ENCODE data around the gene KRT31.

KRT31 gene

DNA sequence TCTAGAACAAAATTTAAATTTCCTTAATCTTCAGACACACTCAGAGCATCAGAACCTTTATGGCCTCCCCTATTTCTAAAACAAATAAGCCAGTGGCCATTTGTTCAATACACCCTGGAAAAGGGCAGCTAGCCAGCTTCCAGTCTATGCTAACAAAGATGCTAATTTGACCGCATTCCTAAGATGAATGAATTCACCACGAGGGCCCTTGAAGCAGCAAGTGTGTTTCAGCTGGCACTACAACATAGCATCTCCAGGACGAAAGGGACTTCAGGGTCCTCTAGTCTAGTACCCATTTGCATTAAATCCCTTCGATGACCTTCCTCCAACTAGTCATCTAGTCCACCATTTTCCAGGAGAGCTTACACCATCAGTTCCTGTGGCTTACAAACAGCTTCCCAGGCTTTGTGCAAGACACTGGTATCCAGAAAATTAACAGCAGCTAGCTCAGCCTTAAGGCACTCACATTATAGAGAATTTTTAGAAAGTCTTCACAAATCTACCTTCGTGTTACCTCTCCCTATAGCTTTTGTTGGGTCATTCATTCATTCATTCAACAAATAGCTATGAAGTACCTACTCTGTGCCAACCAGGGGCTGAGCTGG lies 16.0 kb upstream of the KRT31 start:
- DNase-seq (ENCODE audit: insufficient read length, low spot score), result no peak
- FAIRE-seq, result no peak
- TF ChIP-seq, protein P1, sequence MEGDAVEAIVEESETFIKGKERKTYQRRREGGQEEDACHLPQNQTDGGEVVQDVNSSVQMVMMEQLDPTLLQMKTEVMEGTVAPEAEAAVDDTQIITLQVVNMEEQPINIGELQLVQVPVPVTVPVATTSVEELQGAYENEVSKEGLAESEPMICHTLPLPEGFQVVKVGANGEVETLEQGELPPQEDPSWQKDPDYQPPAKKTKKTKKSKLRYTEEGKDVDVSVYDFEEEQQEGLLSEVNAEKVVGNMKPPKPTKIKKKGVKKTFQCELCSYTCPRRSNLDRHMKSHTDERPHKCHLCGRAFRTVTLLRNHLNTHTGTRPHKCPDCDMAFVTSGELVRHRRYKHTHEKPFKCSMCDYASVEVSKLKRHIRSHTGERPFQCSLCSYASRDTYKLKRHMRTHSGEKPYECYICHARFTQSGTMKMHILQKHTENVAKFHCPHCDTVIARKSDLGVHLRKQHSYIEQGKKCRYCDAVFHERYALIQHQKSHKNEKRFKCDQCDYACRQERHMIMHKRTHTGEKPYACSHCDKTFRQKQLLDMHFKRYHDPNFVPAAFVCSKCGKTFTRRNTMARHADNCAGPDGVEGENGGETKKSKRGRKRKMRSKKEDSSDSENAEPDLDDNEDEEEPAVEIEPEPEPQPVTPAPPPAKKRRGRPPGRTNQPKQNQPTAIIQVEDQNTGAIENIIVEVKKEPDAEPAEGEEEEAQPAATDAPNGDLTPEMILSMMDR (IDR thresholded peaks at IDR 0.05; ENCODE audit: insufficient read depth, missing control alignments), result no peak

DNA sequence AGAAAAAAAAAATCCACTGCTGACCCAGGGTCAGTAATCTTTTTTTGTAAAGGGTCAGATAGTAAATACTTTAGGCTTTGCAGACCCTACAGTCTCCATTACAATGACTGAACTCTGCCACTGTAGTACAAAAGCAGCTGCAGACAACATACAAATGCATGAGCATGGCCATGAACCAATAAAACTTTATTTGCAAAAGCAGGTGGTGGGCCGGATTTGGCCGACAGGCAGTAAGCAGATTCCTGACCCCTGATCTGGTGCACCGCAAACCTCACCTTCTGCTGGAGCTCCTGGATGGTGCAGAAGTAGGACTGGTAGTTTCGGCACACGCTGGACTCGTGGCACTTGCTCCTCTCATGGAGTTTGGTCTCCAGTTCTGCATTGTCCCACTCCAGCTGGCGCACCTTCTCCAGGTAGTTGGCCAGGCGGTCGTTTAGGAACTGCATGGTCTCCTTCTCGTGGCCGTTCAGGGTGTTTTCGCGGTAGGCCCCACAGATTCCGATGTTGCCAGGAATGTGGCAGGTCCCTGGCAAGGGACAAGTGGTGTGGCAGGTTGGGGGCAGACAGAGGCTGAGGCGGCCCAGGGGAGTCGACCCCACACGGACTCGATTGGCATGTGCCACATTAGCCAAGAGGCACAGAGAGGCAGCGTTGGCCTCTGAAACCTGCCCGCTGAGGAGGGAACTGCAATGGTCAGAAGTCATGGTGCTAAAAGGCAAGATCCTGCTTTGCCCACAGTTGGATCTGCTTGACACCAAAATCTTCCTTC lies 13.8 kb upstream of the KRT31 start:
- TF ChIP-seq, protein P1 (IDR thresholded peaks at IDR 0.05; ENCODE audit: insufficient read depth, missing control alignments), result no peak
- FAIRE-seq (no peak), DNase-seq (ENCODE audit: insufficient read length, low spot score) (no peak)

DNA sequence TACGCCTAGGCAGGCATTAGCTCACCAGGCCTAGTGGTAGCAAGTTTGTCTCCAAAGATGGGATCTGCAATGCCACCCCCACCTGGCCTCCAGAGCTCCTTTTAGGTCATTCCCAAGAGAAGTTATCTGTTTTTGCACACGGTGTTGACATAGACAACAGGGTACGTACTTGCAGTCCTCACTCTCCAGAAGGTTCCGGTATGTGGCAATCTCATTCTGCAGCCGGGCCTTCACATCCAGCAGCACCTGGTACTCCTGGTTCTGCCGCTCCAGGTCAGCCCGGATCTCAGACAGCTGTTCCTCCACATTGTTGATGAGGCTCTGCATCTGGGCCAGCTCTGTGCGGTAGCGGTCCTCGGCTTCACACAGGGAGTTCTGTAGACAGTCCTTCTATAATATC lies 9.8 kb upstream of the KRT31 start:
- DNase-seq (ENCODE audit: insufficient read length, low spot score) (no peak), FAIRE-seq (no peak)
- TF ChIP-seq, protein P1 (IDR thresholded peaks at IDR 0.05; ENCODE audit: insufficient read depth, missing control alignments), result no peak

GRCh38 chr17:41406205-41406604 lies 8.8 kb upstream of the KRT31 start:
- TF ChIP-seq, protein P1 (IDR thresholded peaks at IDR 0.05; ENCODE audit: insufficient read depth, missing control alignments), result no peak
- FAIRE-seq (no peak), DNase-seq (ENCODE audit: insufficient read length, low spot score) (no peak)

GRCh38 chr17:41404024-41404671 lies 6.7 kb upstream of the KRT31 start:
- TF ChIP-seq, protein P1 (IDR thresholded peaks at IDR 0.05; ENCODE audit: insufficient read depth, missing control alignments), result no peak
- DNase-seq (ENCODE audit: insufficient read length, low spot score) (no peak), FAIRE-seq (no peak)

DNA sequence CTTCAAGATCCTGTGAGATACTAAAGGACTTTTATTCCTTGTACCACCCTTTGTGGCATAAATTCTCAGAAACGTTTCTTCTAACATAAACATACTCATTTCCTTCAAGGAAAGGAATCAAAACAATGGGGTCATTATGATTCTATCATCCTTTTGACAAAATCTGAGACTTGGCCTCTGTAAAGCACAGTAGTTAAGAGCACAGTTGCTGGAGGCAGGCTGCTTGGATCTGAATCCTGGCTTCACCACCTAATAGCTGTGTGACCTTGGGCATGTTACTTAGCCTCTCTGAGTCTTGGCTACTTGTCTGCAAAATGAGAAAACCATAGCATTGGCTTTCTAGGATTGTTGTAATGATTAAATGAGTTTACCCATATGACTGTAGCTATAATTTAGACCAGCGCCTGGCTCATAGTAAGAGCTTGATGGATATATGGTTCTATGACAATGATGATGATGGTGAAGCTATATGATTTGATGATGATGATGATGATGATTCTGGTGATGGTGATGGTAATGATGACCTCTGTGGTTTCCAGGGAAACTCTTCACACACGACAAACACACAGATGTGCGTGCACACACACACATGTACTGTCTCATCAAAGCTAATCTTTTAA lies 6.1 kb upstream of the KRT31 start:
- TF ChIP-seq, protein P1 (IDR thresholded peaks at IDR 0.05; ENCODE audit: insufficient read depth, missing control alignments), result no peak
- FAIRE-seq (no peak), DNase-seq (ENCODE audit: insufficient read length, low spot score) (no peak)

Measured in D721Med (cell line).